Measurements from ENCODE around the gene MCRIP2.

GRCh38 chr16:625117-625976 is 16.3 kb upstream of the MCRIP2 start:
- TF ChIP-seq POLR2A (IDR thresholded peaks at IDR 0.05), result no peak
- TF ChIP-seq, protein P1, sequence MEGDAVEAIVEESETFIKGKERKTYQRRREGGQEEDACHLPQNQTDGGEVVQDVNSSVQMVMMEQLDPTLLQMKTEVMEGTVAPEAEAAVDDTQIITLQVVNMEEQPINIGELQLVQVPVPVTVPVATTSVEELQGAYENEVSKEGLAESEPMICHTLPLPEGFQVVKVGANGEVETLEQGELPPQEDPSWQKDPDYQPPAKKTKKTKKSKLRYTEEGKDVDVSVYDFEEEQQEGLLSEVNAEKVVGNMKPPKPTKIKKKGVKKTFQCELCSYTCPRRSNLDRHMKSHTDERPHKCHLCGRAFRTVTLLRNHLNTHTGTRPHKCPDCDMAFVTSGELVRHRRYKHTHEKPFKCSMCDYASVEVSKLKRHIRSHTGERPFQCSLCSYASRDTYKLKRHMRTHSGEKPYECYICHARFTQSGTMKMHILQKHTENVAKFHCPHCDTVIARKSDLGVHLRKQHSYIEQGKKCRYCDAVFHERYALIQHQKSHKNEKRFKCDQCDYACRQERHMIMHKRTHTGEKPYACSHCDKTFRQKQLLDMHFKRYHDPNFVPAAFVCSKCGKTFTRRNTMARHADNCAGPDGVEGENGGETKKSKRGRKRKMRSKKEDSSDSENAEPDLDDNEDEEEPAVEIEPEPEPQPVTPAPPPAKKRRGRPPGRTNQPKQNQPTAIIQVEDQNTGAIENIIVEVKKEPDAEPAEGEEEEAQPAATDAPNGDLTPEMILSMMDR (IDR thresholded peaks at IDR 0.05), result no peak
